Caki2 (cell line): ENCODE results near the gene ZBTB7B. TPM values are rescaled to one million over a fixed set of nuclear protein-coding genes. Genes with fewer than 3 reads are reported as not detected.
A peak's percentile ranks its signal among the peaks of the same experiment; 100 is the strongest.
"Not testable (repeated sequence)": the region's sequence is repeated elsewhere in the genome, so short reads cannot be mapped to it uniquely, and the experiment has no call there.

ENCODE experiments used
- DNase-seq: peaks from one replicate; pipeline ENCODE4 v3.0.0-alpha.2; 2015; ENCODE audit warnings: low read depth
- in situ Hi-C: cut with HindIII; loops from 2 replicates; pipeline ENCODE4 v1.10.0; 2016; ENCODE audit warnings: low sequenced_read_pairs, low pct_unique_long_range_greater_than_20kb, mixed read lengths
- total RNA-seq: library from RNA; depleted of rRNA; stranded (reverse); fragments of >200 nt; shearing (Covaris generic); gene quantifications from 2 replicates; pipeline ENCODE4 v1.2.3, GENCODE V29; 2014; ENCODE audit warnings: low replicate concordance

ZBTB7B gene
- total RNA-seq, 1 experiment from 2014 or later, result 22.8 TPM

DNA sequence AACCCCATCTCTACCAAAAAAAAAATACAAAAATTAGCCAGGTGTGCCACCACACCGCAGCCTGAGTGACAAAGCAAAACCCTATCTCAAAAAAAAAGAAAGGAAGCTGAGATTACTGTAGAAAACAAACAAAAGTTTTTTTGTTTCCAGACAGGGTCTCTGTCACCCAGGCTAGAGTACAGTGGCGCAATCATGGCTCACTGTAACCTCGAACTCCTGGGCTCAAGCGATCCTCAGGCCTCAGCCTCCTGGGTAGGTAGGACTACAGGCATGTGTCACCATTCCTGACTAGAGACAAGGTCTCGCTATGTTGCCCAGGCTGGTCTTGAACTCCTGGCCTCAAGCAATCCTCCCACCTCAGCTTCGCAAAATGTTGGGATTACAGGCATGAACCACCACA, 38.2 kb upstream of the ZBTB7B start:
- no peak for DNase-seq
- in situ Hi-C loops, result no loop called here

DNA sequence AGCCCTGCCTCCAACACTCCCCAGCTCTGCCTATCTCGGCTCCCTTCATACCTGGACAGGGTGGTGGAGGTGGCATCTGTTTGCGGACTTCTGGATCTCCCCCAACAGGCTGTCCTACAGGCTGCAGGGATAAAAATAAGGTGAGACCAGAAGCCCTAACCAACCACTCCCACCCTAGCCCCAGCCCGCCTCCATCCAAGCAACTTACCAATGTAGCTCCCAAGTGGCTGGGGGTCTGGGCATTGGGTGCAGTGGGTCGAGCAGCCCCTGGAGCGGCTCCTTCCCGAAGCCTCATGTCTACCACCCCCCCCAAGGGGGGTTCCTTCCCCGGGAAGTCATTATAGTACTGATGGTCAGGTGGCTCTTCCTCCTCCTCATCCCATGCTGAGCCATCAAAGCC, 36.5 kb upstream of the ZBTB7B start:
- in situ Hi-C loops, result no loop called here
- DNase-seq, result no peak

DNA sequence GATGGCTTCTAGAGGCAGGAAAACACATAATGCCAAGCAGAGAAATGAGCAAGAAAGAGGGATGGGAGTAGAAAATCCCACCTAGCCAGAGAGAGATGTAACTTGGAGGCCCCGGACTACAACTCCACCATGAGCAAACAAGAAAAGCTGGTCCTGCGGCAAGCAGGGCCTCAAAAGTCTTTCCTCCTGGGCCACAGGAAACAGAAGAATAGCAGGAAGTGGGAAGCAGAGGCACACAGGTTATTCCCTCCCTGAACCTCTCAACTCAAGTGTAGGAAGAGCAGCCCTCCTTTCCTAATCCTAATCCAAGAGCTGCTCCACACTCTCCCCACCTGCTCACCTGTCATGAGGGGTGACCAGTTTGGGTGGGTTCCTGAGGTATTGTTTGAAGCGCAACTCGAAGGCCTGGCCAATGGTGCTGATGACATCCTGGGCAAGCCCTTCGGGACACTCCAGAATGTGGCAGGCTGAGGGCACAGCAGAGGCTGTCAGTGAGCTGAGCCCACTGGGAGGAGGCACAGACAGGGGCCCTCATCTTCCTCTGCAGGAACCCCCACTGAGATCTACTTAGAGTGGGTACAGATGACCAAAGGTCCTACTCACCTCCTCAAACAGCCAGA, 35.2 kb upstream of the ZBTB7B start:
- DNase-seq, result no peak
- in situ Hi-C loops, result no loop called here

DNA sequence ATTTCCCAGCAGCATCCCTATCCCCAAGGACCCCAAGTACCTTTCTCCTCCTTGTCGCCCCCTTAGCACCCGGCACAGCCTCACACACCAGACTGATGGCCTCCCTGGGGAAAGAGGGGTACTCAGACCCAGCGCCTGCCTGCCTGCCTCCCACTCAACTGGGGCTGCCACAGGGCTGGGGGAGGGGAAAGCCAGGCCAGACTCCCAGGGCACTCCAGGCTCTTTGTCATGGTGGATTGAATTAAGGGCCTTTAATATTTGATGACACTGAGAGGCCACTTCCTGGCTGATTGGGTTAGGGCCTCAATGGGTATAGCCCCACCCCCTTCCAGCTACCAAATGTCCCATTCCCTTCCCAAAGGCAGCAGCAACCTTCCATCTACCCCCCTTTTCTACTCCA, 33.9 kb upstream of the ZBTB7B start:
- no peak for DNase-seq
- in situ Hi-C loops, result no loop called here

DNA sequence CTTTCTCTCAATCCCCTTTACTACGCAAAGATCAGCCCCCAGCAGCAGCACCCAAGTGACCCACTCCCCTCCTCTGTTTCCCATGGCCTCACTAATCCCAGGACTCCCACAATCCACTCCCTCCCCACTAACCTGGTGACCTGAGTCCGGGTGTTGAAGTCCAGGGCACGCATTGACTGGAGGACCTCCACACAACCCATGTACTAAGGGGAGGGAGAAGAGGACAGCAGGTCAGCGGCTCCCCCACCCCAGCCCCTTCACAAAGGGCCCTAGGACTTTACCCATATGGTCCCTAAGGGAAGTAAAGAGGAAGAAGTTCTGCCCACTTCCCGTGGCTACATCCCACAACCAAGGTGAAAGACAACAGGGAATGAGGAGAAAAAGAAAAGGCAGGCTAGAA, 33.4 kb upstream of the ZBTB7B start:
- DNase-seq, result no peak

DNA sequence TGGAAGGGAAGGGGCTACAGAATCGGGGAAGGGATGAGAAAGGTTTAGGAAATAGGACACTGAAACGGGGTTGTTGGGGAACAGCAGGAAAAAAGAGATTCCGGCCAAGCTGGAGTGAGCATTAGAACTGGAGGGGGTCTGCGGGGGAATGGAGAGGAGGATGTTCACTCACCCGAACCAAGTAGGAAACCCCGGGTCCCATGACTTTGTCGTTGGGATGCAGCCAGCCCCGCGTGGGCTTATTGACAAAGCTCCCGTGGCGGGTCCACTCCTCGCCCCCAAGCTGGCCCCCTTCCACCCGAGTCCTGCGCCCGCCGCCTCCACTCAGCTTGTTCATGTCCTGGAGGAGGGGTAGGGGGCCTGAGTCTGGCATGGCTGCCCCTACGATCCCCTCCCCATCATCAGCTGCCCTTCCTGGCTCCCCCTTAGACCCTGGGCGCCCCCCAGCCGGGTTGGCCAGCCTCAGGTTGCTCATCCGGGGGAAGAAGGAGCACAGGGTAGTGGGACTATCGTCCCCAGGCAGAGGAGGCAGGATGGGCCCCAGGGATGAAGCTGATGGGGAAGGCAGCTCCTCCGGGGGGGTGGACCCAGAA, 32.6 kb upstream of the ZBTB7B start:
- in situ Hi-C loops, result no loop called here

More for the DNA sequence above, 33.4 kb upstream of the ZBTB7B start:
- in situ Hi-C loops, result no loop called here

DNA sequence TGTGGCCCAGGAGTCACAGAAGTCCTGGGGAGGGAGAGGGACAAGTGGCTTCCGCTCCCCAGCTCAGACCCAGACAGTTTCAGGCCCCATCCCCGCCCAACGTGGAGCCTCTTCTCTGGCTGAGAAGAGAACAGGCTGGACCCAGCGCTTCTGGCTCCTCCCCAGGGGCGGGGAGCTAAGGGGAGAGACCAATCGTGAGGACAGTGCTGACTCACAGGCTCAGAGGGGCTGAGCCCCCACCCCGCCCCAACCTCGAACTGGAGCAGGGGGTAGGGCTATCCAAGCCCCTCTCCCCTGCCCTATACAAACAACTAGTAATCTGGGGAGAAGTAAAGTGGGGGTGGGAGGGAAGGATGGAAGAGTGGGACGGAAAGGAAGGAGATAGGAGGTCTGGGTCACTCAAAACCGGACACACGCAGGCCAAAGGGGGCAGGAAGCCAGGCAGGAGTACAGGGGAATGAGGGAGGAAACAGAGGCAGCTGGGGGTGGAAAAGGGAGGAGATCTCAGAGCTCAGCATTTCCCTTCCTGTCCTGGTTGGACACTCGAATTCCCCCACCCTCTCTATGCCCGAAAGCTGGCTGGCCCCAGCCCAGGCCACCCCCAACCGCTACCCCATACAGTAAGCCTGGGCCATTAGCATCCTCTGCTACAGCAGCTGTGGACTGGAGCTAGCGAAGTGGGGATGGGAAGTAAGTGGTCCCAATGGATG, 31.8 kb upstream of the ZBTB7B start, which contains the start of gene SHC1:
Gene SHC1, minus strand, starts transcription at position 117 of the 710 bp plus-strand sequence. CDS start 221 bp downstream, outside the sequence.
- in situ Hi-C loops, result no loop called here
- peak; percentile 87 for DNase-seq

More for the DNA sequence above, 32.6 kb upstream of the ZBTB7B start:
- DNase-seq, result no peak

DNA sequence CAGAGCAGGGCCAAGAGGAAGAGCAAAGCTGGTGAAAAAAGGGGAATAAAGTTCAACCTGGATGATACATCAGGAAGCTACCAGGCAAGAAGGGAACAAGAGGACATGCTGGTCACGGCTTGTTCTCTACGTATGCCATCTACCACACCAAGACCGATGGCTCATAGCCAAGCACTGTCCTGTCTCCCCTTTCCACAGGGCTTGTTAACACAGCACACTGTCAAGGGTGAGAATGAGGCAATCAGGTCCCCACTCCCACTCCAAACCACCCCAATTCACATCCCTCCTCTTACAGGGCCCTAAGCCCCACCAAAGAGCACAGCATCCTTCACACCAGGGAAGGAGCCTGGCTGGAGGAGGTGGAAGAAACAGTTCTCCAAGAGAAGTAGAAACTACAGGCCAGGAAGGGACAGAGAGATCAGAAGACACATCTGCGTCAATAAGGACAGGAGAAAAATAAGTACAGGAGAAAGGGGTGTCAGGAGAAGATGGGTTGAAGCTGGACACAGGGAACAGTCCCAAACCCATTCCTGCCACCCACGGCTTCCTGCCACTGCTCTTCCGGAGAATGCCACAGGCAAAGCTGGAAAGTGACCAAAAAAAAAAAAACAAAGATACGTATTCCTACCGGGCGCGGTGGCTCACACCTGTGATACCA, 31.1 kb upstream of the ZBTB7B start:
- in situ Hi-C loops, result no loop called here
- DNase-seq, result no peak

DNA sequence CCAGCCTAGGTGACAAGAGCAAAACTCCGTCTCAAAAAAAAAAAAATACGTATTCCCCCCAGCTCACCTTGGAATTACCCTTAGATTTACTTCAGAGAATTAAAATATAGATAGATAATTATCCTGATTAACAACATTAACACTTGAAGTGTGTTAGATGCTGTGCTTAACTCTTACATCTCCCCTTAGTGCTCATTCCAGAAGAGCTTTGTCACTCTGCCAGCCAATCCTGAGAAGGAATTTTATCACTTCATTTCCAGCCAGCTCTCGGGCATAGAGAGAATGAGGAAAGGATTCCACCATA, 30.4 kb upstream of the ZBTB7B start:
- in situ Hi-C loops, result no loop called here
- DNase-seq, result no peak

DNA sequence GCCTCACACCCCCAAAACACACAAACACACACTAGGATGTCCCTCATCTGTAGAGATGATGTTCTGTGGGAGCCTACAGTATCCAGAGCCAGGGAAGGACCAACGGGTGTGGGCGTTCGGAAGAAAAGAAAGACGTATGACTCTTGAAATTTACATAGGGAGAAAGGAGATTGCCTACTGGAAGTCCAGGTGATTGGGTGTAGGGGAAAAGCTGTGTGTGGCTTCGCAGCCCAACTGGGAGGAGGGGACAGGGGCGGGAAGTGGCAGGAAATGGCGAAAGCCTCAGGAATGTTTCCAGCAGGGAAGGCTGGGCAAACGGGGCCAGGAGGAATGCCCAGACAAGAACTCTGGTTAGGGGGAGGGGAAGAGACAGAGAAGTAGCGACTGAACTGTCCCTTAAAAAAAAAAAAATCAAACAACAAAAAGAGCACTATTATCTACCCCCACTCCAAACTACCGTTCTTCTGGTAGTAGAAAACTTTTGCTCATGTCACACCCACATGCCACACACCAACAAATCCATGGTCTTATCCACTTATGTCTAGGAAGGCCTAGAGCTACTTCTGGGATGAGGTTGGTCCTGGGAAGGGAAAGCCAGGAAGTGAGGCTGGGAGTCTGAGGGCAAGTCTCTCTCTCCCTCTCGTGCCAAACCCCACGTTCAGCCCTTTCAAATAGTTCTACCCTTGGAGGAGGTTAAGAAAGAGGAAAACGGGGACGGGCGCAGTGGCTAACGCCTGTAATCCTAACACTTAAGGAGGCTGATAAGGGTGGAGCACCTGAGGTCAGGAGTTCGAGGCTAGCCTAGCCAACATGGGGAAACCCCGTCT, 29.9 kb upstream of the ZBTB7B start:
- in situ Hi-C loops, result no loop called here
- DNase-seq, result peak; percentile 97

DNA sequence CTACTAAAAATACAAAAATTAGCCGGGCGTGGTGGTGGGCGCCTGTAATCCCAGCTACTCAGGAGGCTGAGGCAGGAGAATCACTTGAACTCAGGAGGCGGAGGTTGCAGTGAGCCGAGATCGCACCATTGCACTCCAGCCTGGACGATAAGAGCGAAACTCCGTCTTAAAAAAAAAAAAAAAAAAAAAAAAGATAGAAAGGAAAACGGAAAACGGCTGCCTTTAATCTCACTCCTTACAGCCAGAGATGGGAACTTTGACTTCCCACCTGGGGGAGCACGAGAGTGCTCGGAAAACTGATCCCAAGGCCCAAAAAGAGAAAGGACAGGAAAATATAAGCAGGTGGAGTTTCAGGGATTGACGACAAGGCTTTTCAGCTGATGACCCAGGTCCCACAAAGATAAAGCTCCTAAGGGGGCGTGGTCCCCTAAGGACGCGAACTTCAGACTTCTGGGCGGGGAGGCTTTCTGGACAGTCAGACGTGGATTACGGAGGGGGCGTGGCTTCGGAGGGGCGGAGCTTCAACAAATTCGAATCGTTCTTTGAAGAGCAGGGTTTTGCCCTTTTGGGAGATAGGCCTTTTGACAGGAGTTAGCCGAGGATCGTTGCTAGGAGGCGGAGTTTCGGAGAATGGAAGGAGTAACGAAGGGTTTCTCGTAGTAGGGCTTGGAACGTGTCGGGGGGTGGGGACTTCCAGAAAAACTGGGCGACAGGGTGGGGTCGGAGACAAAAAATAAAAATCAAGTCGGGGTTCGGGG, 29.1 kb upstream of the ZBTB7B start:
- DNase-seq, result peak; percentile 98
- in situ Hi-C loops, result no loop called here

DNA sequence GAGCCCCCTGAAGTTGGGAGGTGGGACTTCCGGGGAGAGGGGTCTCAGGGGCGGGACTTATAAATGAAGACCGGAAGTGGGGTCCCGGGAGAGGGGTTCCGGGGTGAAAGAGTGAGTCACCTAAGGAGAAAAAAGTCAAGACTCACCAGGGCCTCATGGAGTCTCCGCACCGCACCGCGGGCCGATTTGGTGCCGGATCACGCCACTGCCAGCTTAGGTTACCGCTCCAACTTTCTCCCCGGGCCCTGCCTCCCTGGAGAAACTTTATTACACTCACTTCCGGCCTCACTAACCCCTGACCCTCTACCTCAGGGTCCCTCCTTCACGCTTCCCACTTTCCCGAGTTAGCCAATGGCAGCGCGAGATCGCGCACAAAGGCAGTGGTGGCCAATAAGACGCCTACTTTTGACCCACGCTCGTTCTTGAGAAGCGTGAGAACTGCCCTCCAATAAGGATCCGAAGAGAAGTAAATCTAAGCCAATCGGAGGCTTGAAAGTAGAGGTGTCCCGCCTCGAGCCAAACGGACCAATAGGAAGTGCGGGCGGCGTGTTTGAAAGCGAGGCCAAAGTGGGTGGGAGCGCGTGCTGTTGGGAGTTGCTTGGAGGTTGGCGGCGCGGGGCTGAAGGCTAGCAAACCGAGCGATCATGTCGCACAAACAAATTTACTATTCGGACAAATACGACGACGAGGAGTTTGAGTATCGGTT, 28.3 kb upstream of the ZBTB7B start, which contains the start of gene CKS1B:
Gene CKS1B, plus strand, starts transcription at position 580 of the 706 bp plus-strand sequence. Its CDS starts 65 bp downstream, at position 645.
- DNase-seq, result peak; percentile 100
- in situ Hi-C loops, result no loop called here

DNA sequence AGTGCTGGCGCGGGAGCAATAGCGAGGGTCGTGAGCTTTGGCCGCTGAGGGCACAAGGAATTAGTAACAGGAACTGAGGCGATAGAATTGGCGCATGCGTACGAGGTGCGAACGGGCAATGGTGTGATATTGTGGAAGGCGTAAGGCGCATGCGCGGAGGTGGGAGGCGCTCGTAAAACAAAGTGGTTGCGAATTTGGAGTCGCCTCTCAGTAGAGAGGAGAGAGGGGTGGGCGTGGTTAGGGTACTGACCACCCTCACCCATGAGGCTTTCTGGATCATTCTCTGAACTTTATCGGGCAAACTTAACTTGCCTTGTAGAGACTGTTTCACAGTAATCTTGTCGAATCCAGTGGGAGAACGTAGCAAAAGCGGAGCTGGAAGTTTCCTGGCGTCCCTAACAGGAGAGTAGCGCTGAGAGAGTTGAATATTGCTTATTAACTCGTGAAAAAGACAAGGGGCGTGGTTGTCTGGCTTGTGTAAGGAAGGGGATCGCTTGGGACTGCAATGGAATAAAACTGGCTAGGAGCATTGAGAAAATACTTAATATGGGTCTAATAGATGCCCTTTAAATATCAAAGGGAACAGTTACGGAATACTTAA, 27.7 kb upstream of the ZBTB7B start:
- peak; percentile 96 for DNase-seq
- in situ Hi-C loops, result no loop called here

DNA sequence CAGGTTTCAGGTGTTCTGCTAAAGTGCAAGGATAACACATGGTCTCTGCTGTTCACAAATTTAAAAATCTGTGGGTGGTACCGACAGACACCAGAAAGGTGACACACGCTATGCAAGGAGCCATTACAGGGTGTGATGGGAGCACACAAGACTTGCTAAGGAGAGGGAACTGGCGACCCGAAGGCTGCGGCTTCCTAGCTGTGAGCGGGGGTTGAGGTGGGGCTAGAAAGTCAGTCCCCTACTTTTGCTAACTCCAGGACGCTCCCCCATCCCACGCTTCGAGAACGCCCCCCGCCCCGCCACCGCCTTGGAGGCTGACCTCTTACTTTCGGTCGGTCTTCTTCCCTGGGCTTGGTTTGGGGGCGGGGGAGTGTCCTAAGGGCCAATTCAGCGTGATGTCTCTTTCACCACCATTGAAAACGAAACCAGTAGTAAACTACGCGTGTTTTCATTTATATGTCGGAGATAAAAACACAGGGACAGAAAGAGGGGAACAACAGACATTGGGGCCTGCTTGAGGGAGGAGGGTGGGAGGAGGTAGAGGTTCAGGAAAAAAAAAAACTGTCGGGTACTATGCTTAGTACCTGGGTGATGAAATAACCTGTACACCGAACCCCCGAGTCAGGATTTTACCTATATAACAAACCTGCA, 27.1 kb upstream of the ZBTB7B start:
- in situ Hi-C loops, result no loop called here
- DNase-seq, result peak; percentile 63

DNA sequence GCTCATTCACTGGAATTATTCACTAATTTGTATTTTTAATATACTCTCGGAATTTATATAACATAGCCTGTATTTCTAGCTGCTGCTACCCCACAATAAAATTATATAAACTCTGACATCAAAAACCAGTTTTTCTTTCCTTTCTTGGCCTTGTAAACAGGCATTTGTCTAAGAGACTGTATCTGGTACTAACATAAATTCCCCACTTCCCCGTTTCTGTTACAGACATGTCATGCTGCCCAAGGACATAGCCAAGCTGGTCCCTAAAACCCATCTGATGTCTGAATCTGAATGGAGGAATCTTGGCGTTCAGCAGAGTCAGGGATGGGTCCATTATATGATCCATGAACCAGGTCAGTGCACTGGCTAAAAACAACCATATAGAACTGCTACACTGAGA, 24.8 kb upstream of the ZBTB7B start:
- DNase-seq, in situ Hi-C loops: not testable (repeated sequence)

DNA sequence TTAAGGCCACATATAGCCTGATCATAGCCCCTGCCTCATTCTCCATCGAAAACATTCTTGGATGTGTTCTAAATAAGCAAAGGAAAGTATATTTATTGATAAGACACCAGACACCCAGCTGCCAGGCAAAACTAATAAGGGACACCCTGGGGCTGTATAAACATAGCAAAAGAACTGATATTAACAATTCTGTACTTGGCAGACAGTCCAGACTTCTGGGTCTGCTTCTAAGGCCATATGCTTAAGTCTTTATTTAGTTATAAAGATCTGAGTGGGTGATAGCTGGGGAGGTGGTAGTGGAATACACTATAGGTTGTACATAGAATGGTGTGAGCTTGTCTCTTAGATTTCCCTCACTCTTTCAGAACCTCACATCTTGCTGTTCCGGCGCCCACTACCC, 24.2 kb upstream of the ZBTB7B start:
- in situ Hi-C loops, result no loop called here
- no peak for DNase-seq
